Endothelial cell of umbilical vein (primary cell): ENCODE results near the gene CCT4. TPM values are rescaled to one million over a fixed set of nuclear protein-coding genes. Genes with fewer than 3 reads are reported as not detected.
A peak's percentile ranks its signal among the peaks of the same experiment; 100 is the strongest.

Source experiments
- BruUV-seq: library from RNA; stranded (reverse); fragments of 400-500 nt; replicated peaks from 2 replicates; lab custom pipeline; 2021; lab: Mats Ljungman, UMichigan
- CTCF ChIA-PET: fragments of 300-600, 350-600 bp; sonication (Branson Sonifier 250); formaldehyde crosslinking; loops from one replicate; lab custom pipeline; 2021; ENCODE audit warnings: antibody characterized with exemption, inconsistent platforms; lab: Charles Lee
- POLR2A ChIA-PET: fragments of 300-600, 350-600 bp; sonication (Branson Sonifier 250); formaldehyde crosslinking; loops from one replicate; lab custom pipeline; 2021; ENCODE audit warnings: antibody characterized with exemption, inconsistent platforms; lab: Charles Lee
- DNase-seq: peaks from one replicate; pipeline ENCODE4 v3.0.0-alpha.2; 2011; ENCODE audit warnings: low read depth, low spot score
- FAIRE-seq: peaks from 2 replicates; lab custom pipeline; 2011; peaks lifted over from hg19 to GRCh38; lab: Jason Lieb, UNC
- H2AFZ ChIP-seq: 2 replicates; pipeline ENCODE4 v1.6.0; 2012; ENCODE audit warnings: low read depth, low read length, control low read depth, inconsistent platforms
- H3K27ac ChIP-seq: 2 replicates; pipeline ENCODE4 v1.5.1; 2011; ENCODE audit warnings: low read depth, mild to moderate bottlenecking, control low read depth, low read length, moderate library complexity; ENCODE audit not compliant: insufficient read depth
- H3K27me3 ChIP-seq, 2 experiments: 2 replicates each; pipeline versions ENCODE4 v1.6.0 to v1.6.1; 2011; ENCODE audit warnings: low read length in 2 of 2, mixed read lengths in 1 of 2; ENCODE audit not compliant: control insufficient read depth in 2 of 2, insufficient read depth in 2 of 2
- H3K36me3 ChIP-seq, 2 experiments: 2 replicates in 1 of 2; 3 replicates in 1 of 2; pipeline ENCODE4 v1.5.1; 2011; ENCODE audit warnings: low read length in 2 of 2, mild to moderate bottlenecking in 1 of 2, moderate library complexity in 1 of 2; ENCODE audit not compliant: control insufficient read depth in 2 of 2, insufficient read depth in 2 of 2; ENCODE audit errors: extremely low read depth in 1 of 2
- H3K4me1 ChIP-seq: 3 replicates; pipeline ENCODE4 v1.5.1; 2011; ENCODE audit warnings: mild to moderate bottlenecking, low read length; ENCODE audit not compliant: control insufficient read depth, insufficient read depth; ENCODE audit errors: extremely low read depth
- H3K4me2 ChIP-seq: 2 replicates; pipeline ENCODE4 v1.6.1; 2011; ENCODE audit warnings: low read length, control low read depth, mixed read lengths; ENCODE audit not compliant: insufficient read depth
- H3K4me3 ChIP-seq, 3 experiments: fragments of 200-600 bp in 1 of 3; sonication (generic), shearing (Covaris generic) in 1 of 3; replicated peaks in 1 of 3; 2 replicates each; pipeline ENCODE4 v1.5.1; 2011 to 2016; ENCODE audit warnings: control low read depth in 3 of 3, low read length in 3 of 3, mild to moderate bottlenecking in 2 of 3, inconsistent platforms in 1 of 3, low read depth in 1 of 3, moderate library complexity in 1 of 3; ENCODE audit not compliant: insufficient read depth in 1 of 3
- H3K79me2 ChIP-seq: 2 replicates; pipeline ENCODE4 v1.6.0; 2012; ENCODE audit warnings: low read length, inconsistent platforms; ENCODE audit not compliant: control insufficient read depth, insufficient read depth
- H3K9ac ChIP-seq: replicated peaks from 2 replicates; pipeline ENCODE3; 2011; ENCODE audit warnings: low read length, control low read depth; ENCODE audit not compliant: insufficient read depth; ENCODE audit errors: extremely low read depth
- H3K9me1 ChIP-seq: replicated peaks from 3 replicates; pipeline ENCODE4 v1.6.0; 2011; ENCODE audit warnings: mild to moderate bottlenecking, low read length; ENCODE audit not compliant: control insufficient read depth, insufficient read depth; ENCODE audit errors: extremely low read depth
- H3K9me3 ChIP-seq: replicated peaks from 2 replicates; pipeline ENCODE4 v1.5.1; 2012; ENCODE audit warnings: low read length, inconsistent platforms; ENCODE audit not compliant: control insufficient read depth, insufficient read depth
- H4K20me1 ChIP-seq: replicated peaks from 2 replicates; pipeline ENCODE3; 2011; ENCODE audit warnings: mild to moderate bottlenecking, low read length; ENCODE audit not compliant: control insufficient read depth, insufficient read depth; ENCODE audit errors: extremely low read depth
- EZH2 ChIP-seq: IDR thresholded peaks from 2 replicates; pipeline ENCODE4 v1.6.1; 2012; ENCODE audit warnings: borderline replicate concordance, low read depth, mild to moderate bottlenecking, moderate library complexity, low read length, inconsistent platforms; ENCODE audit not compliant: severe bottlenecking
- GATA2 ChIP-seq: IDR thresholded peaks from 2 replicates; pipeline ENCODE4 v1.7.0; 2011; ENCODE audit warnings: low read depth, mild to moderate bottlenecking, moderate library complexity, mixed read lengths, low read length; ENCODE audit not compliant: insufficient read length, insufficient read depth
- JUN ChIP-seq: IDR thresholded peaks from 2 replicates; pipeline ENCODE4 v1.6.1; 2011; ENCODE audit warnings: borderline replicate concordance, low read depth; ENCODE audit not compliant: insufficient read length, insufficient read depth
- MAX ChIP-seq: IDR thresholded peaks from 2 replicates; pipeline ENCODE4 v1.6.1; 2011; ENCODE audit not compliant: insufficient read depth, insufficient read length
- MYC ChIP-seq: IDR thresholded peaks from one replicate; pipeline ENCODE4 v1.6.1; 2011; ENCODE audit warnings: mild to moderate bottlenecking, low read depth, low read length
- POLR2A ChIP-seq: IDR thresholded peaks from 2 replicates; pipeline ENCODE4 v1.6.1; 2012; ENCODE audit warnings: low read depth, mild to moderate bottlenecking, control low read depth, low read length
- POLR2AphosphoS5 ChIP-seq: IDR thresholded peaks from 2 replicates; pipeline ENCODE4 v1.6.1; 2012; ENCODE audit warnings: low read depth, mild to moderate bottlenecking, control low read depth, low read length, moderate library complexity; ENCODE audit not compliant: insufficient read depth
- dilution Hi-C: fragments of 300-500 bp; cut with MboI; formaldehyde crosslinking; loops from one replicate; pipeline ENCODE4 v1.15.0; 2019; ENCODE audit warnings: low sequenced_read_pairs; ENCODE audit not compliant: extremely low pct_ligation_motif_present
- intact Hi-C: fragments of 100-400 bp; cut with micrococcal nuclease; formaldehyde crosslinking; loops from one replicate; pipeline ENCODE4 v1.10.0; 2022
- polyA plus RNA-seq, 4 experiments: library from polyadenylated mRNA; depleted of rRNA in 3 of 4; stranded (reverse) in 3 of 4; unstranded in 1 of 4; fragments of >200 nt; gene quantifications; 2 replicates each; pipeline versions ENCODE4 v1.2.1 to v1.2.3, GENCODE V29; 2011 to 2012; ENCODE audit warnings: missing spikeins in 1 of 4
- total RNA-seq: library from RNA; stranded (reverse); gene quantifications from 2 replicates; pipeline ENCODE4 v1.2.3, GENCODE V29; 2021

The CCT4 gene
- total and polyA plus RNA-seq, 2 donors (not counting 3 experiments of a cell fraction or from before 2014, with no cell fraction given), result 78.5 to 220 TPM

GRCh38 chr2:61905372-61906185, 17.1 kb upstream of the CCT4 start, which contains the start of gene COMMD1:
Gene COMMD1, plus strand, starts transcription at chr2:61905674. Its CDS starts 5 bp downstream, at chr2:61905679.
- H3K4me1 ChIP-seq, result peaks cover 9% of the 10 kb centered on the region
- H3K4me3 ChIP-seq, result peak within 1 kb of the TSS; percentile 56 to 91 (median 66)
- peak within 1 kb of the TSS; percentile 87 for H2AFZ ChIP-seq
- peak; percentile 73 for FAIRE-seq
- no peaks in the 10 kb centered on the region for H3K9me1 ChIP-seq
- H3K27me3 ChIP-seq, result no peaks in the 10 kb centered on the region
- peaks cover 3% of the 10 kb centered on the region for H3K79me2 ChIP-seq
- no peaks in the 10 kb centered on the region for H4K20me1 ChIP-seq
- H3K27ac ChIP-seq, result peak within 1 kb of the TSS; percentile 8
- peak; percentile 82 for DNase-seq
- no peaks in the 10 kb centered on the region for H3K36me3 ChIP-seq
- BruUV-seq, result TSS peak; percentile 69
- POLR2A ChIA-PET, result no interaction called here
- dilution Hi-C loops, result no loop called here
- peak within 1 kb of the TSS; percentile 70 for H3K9ac ChIP-seq
- TF ChIP-seq EZH2 (no peak), MAX (peak; percentile 23), GATA2 (peak; percentile 77), JUN (no peak), MYC (peak; percentile 28), POLR2A (peak; percentile 96), POLR2AphosphoS5 (peak; percentile 89)
- no peaks in the 10 kb centered on the region for H3K9me3 ChIP-seq
- CTCF ChIA-PET, result no interaction called here
- intact Hi-C loops, result loop anchor here (10.0 kb wide), 1 partner anchor 799 kb away; the partner anchor contains the start of gene EHBP1
- H3K4me2 ChIP-seq, result peak within 1 kb of the TSS; percentile 89
